ENCODE measurements around the gene TIGD6.

- no peak for TF ChIP-seq ZFP41 (tag by site-specific recombination; IDR thresholded peaks at IDR 0.05; ENCODE audit: borderline replicate concordance)
- TF ChIP-seq ZNF114 (tag by site-specific recombination; IDR thresholded peaks at IDR 0.05) = no peak
- no peak for TF ChIP-seq CTCF (tag by site-specific recombination; IDR thresholded peaks at IDR 0.05)
- no peak for TF ChIP-seq ZNF324 (tag by site-specific recombination; IDR thresholded peaks at IDR 0.05)
- TF ChIP-seq ZNF23 (tag by site-specific recombination; IDR thresholded peaks at IDR 0.05; ENCODE audit: borderline replicate concordance) = no peak
- TF ChIP-seq ZNF624 (tag by site-specific recombination; IDR thresholded peaks at IDR 0.05) = no peak
- TF ChIP-seq ZBTB7A (tag by site-specific recombination; IDR thresholded peaks at IDR 0.05; ENCODE audit: low read depth) = no peak
- no peak for TF ChIP-seq TRIM28 (IDR thresholded peaks at IDR 0.05; ENCODE audit: borderline replicate concordance, low read length)
- TF ChIP-seq ZBTB48 (tag by site-specific recombination; IDR thresholded peaks at IDR 0.05) = no peak
- no peak for TF ChIP-seq ATF2 (tag by site-specific recombination; IDR thresholded peaks at IDR 0.05; ENCODE audit: low read depth)
Observed at GRCh38 chr5:150046031-150046430, 45.6 kb upstream of the TIGD6 start.
